Breast epithelium (tissue), 4 donors: ENCODE measurements around the gene CD2BP2. TPM values are rescaled to one million over a fixed set of nuclear protein-coding genes. Genes with fewer than 3 reads are reported as not detected.

Source experiments
- DNase-seq, 2 donors: peaks; one replicate each; pipeline ENCODE4 v3.0.0-alpha.2; 2019; ENCODE audit warnings: low spot score in 2 of 2
- H3K27ac ChIP-seq, 2 donors: fragments of 200-600 bp; sonication (generic) in 1 of 2; one replicate each; pipeline ENCODE4 v1.5.1; 2016 to 2019; ENCODE audit warnings: mild to moderate bottlenecking in 1 of 2
- H3K27me3 ChIP-seq, 2 donors: fragments of 200-600 bp; sonication (generic) in 1 of 2; one replicate each; pipeline versions ENCODE4 v1.5.1 to v1.6.0; 2017 to 2019; ENCODE audit warnings: control low read depth in 1 of 2, mild to moderate bottlenecking in 1 of 2
- H3K36me3 ChIP-seq: fragments of 200-600 bp; one replicate; pipeline ENCODE4 v1.5.1; 2019
- H3K4me1 ChIP-seq, 2 donors: fragments of 200-600 bp; sonication (generic); one replicate each; pipeline ENCODE4 v1.5.1; 2016 to 2019; ENCODE audit warnings: control low read depth in 1 of 2
- H3K4me3 ChIP-seq, 3 donors: fragments of 200-600 bp; sonication (generic); 1 replicate in 2 of 3; 2 replicates in 1 of 3; pipeline ENCODE4 v1.5.1; 2016 to 2019; ENCODE audit warnings: mild to moderate bottlenecking in 3 of 3, moderate library complexity in 2 of 3
- H3K9me3 ChIP-seq, 2 donors: fragments of 200-600 bp; sonication (generic) in 1 of 2; one replicate each; pipeline ENCODE4 v1.5.1; 2016 to 2019; ENCODE audit warnings: control low read depth in 1 of 2
- POLR2A ChIP-seq: fragments of 450-650 bp; IDR thresholded peaks from one replicate; pipeline ENCODE4 v1.6.1; 2016; ENCODE audit warnings: antibody characterized with exemption, mild to moderate bottlenecking, moderate library complexity
- POLR2AphosphoS5 ChIP-seq, 3 donors: sonication (generic); formaldehyde crosslinking; IDR thresholded peaks; one replicate each; pipeline ENCODE4 v1.6.1; 2017; ENCODE audit warnings: antibody characterized with exemption in 3 of 3
- intact Hi-C: fragments of 100-400 bp; cut with DNase I; formaldehyde crosslinking; loops from one replicate; pipeline ENCODE4 v1.15.1; 2023; ENCODE audit warnings: low total_unique reads
- total RNA-seq, 3 donors: library from RNA; depleted of rRNA; stranded (reverse); fragments of >200 nt; gene quantifications; one replicate each; pipeline ENCODE4 v1.1.0, GENCODE V29; 2016
- TF ChIP-seq, protein P1 (sequence below), 3 donors: fragments of 450-650 bp; IDR thresholded peaks; one replicate each; pipeline ENCODE4 v1.5.1; 2016 to 2017; ENCODE audit warnings: antibody characterized with exemption in 3 of 3, mild to moderate bottlenecking in 3 of 3, moderate library complexity in 3 of 3

CD2BP2 gene
- total RNA-seq, 3 donors from 2014 or later = 26.2 to 47.2 (median 38.3) TPM

DNA sequence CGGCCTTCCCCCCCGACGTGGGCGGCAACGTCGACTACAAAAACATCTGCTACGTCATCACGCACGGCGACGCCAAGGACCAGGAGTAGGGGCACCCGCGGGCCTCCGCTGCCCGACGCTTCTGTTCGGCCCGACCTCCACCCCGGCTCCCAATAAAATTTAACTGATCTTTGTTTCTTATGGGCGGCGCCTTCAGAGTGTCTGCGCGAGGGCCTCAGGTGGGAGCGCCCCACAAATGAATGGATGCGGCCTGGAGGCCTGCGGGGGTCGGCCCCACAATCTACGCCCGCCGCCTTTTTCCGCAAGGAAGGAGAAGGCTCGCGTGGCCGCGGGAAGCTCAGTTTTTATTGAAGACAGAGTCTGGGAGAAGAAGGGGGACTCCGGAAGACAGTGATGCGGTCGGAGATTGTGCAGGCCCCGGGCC, 22.7 kb upstream of the CD2BP2 start:
- Histone ChIP-seq H3K4me3 (peak overlapping the region; percentile 51 to 94 (median 72)), H3K27ac (peak overlapping the region; percentile 99), H3K9me3 (no peaks in the 10 kb centered on the region), H3K27me3 (no peaks in the 10 kb centered on the region), H3K4me1 (peaks cover 0 to 3% of the 10 kb centered on the region in 2 donors), H3K36me3 (no peaks in the 10 kb centered on the region)
- DNase-seq = peak; percentile 92 to 93
- intact Hi-C loops = no loop called here
- TF ChIP-seq, protein P1, sequence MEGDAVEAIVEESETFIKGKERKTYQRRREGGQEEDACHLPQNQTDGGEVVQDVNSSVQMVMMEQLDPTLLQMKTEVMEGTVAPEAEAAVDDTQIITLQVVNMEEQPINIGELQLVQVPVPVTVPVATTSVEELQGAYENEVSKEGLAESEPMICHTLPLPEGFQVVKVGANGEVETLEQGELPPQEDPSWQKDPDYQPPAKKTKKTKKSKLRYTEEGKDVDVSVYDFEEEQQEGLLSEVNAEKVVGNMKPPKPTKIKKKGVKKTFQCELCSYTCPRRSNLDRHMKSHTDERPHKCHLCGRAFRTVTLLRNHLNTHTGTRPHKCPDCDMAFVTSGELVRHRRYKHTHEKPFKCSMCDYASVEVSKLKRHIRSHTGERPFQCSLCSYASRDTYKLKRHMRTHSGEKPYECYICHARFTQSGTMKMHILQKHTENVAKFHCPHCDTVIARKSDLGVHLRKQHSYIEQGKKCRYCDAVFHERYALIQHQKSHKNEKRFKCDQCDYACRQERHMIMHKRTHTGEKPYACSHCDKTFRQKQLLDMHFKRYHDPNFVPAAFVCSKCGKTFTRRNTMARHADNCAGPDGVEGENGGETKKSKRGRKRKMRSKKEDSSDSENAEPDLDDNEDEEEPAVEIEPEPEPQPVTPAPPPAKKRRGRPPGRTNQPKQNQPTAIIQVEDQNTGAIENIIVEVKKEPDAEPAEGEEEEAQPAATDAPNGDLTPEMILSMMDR (IDR thresholded peaks at IDR 0.05) = peak in 1 of 3 donors; percentile 24
- TF ChIP-seq POLR2AphosphoS5 (IDR thresholded peaks at IDR 0.05) (peak; percentile 84 to 92 (median 86)), POLR2A (peak; percentile 66)

DNA sequence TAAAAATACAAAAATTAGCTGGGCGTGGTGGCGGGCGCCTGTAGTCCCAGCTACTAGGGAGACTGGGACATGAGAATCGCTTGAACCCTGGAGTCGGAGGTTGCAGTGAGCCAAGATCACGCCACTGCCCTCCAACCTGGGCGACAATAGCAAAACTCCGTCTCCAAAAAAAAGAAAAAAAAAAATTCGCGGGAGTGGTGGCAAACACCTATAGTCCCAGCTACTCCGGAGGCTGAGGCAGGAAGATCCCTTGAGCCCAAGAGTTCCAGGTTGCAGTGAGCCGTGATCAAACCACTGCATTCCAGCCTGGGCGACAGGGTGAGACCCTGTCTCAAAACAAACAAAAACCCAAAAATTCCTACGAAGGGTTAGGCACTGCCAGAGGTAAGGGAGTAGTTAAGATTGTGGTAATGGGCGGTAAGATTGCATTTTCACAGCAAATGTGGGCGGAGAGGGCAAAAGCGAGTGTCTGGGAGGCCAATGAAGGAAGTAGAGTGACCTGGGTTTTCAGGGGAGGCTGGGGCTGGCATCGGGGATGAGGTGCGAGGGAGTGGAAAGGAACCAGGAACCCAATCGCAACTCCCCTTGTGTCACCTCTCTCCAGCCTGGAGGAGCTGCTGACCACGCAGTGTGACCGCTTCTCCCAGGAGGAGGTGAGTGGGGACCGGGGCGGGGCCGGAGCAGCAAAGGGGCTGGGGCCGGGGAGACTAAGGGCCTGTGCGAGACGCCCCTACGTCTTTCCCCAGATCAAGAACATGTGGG, 22.1 kb upstream of the CD2BP2 start:
- H3K27me3 ChIP-seq = no peaks in the 10 kb centered on the region
- intact Hi-C loops = no loop called here
- no peaks in the 10 kb centered on the region for H3K36me3 ChIP-seq
- H3K4me1 ChIP-seq = peaks cover 0 to 3% of the 10 kb centered on the region in 2 donors
- H3K9me3 ChIP-seq = no peaks in the 10 kb centered on the region
- peak overlapping the region; percentile 51 to 94 (median 72) for H3K4me3 ChIP-seq
- TF ChIP-seq, protein P1 (IDR thresholded peaks at IDR 0.05) = no peak
- TF ChIP-seq POLR2AphosphoS5 (IDR thresholded peaks at IDR 0.05) (no peak), POLR2A (no peak)
- H3K27ac ChIP-seq = peak overlapping the region; percentile 99
- DNase-seq = no peak

DNA sequence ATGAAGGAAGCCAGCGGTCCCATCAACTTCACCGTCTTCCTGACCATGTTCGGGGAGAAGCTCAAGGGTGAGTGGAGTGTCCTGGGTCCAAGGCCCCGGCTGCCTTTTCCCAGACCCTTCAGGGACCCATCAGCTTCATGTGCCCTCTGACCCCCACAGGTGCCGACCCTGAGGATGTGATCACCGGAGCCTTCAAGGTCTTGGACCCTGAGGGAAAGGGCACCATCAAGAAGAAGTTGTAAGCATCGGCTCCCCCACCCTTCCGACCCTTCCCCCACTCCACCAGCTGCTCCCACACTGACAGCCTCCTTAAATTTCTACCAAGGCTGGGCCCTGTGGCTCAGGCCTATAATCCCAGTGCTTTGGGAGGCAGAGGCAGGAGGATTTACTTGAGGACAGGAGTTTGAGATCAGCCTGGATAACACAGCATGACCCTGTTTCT, 21.4 kb upstream of the CD2BP2 start:
- H3K36me3 ChIP-seq = no peaks in the 10 kb centered on the region
- H3K27me3 ChIP-seq = no peaks in the 10 kb centered on the region
- no peak for DNase-seq
- TF ChIP-seq POLR2A = no peak
- TF ChIP-seq, protein P1 (IDR thresholded peaks at IDR 0.05) = no peak
- H3K4me3 ChIP-seq = no peak overlapping the region
- peaks cover 0 to 3% of the 10 kb centered on the region in 2 donors for H3K4me1 ChIP-seq
- intact Hi-C loops = no loop called here
- no peaks in the 10 kb centered on the region for H3K9me3 ChIP-seq
- H3K27ac ChIP-seq = peak overlapping the region; percentile 99

DNA sequence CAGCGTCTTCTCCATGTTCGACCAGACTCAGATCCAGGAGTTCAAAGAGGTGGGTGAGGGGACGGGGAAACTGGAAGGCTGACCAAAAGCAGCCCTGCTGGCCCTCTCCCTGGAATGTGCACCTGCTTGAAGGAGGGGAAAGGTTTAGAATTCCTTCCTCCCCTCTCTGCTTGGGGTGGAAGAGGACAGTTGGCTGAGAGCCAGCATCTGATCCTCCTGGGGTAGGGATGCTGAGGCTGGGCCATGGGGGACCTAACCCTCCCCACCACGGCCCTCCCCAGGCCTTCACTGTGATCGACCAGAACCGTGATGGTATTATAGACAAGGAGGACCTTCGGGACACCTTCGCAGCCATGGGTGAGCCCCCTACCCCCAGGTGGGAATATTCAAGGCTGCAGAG, 20.8 kb upstream of the CD2BP2 start:
- Histone ChIP-seq H3K4me3 (no peak overlapping the region), H3K27ac (peak overlapping the region; percentile 99), H3K9me3 (no peaks in the 10 kb centered on the region), H3K36me3 (no peaks in the 10 kb centered on the region), H3K27me3 (no peaks in the 10 kb centered on the region), H3K4me1 (peaks cover 0 to 3% of the 10 kb centered on the region in 2 donors)
- DNase-seq = no peak
- no peak for TF ChIP-seq POLR2A
- TF ChIP-seq, protein P1 (IDR thresholded peaks at IDR 0.05) = no peak
- no peak for TF ChIP-seq POLR2AphosphoS5 (IDR thresholded peaks at IDR 0.05)
- intact Hi-C loops = no loop called here

DNA sequence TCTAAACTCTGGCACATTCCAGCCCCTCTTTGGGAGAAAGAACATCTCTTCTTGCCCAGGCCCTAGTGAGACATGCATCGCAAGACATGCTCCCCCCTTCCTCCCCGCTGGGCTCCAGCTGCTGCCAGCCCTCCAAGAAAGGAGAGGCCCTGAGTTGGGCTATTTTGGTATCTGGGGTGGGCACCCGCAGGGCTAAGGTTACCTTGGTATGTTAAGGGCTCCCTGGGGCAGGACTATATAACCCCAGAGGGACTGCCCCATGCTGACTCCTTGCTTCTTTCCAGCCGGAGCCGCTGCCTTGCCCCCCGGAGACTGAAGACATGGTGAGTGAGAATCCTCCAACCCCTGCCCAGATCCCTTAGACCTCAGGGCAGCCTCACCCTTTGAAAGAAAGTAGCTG, 19.4 kb upstream of the CD2BP2 start, which contains the start of gene MYL11:
Gene MYL11 (plus strand): TSS at position 265 of the 400 bp plus-strand sequence. CDS start 56 bp downstream, at position 321.
- no peak for DNase-seq
- Histone ChIP-seq H3K27me3 (no peaks in the 10 kb centered on the region), H3K4me1 (peaks cover 0 to 3% of the 10 kb centered on the region in 2 donors), H3K36me3 (no peaks in the 10 kb centered on the region), H3K27ac (no peak within 1 kb of the TSS), H3K9me3 (no peaks in the 10 kb centered on the region), H3K4me3 (no peak within 1 kb of the TSS)
- intact Hi-C loops = no loop called here
- TF ChIP-seq, protein P1 (IDR thresholded peaks at IDR 0.05) = no peak
- no peak for TF ChIP-seq POLR2AphosphoS5 (IDR thresholded peaks at IDR 0.05)
